Skin of body (tissue), 2 donors: Measurements from ENCODE around the gene STX17. TPM values are rescaled to one million over a fixed set of nuclear protein-coding genes. Genes with fewer than 3 reads are reported as not detected.
"Not testable (repeated sequence)": the region's sequence is repeated elsewhere in the genome, so short reads cannot be mapped to it uniquely, and the experiment has no call there.

Source experiments
- DNase-seq: peaks from one replicate; lab custom pipeline; 2025; lab: John Stamatoyannopoulos, UW
- total RNA-seq: library from RNA; depleted of rRNA; stranded (reverse); fragments of >200 nt; gene quantifications from one replicate; pipeline ENCODE4 v1.2.3, GENCODE V29; 2014

The STX17 gene
- total RNA-seq, 1 donor from 2014 or later: 40.2 TPM

GRCh38 chr9:99966716-99967115 lies 60.3 kb downstream of the STX17 start:
- no peak for DNase-seq

GRCh38 chr9:99967457-99967856 lies 61.0 kb downstream of the STX17 start:
- DNase-seq: no peak

GRCh38 chr9:99970481-99970880 lies 64.0 kb downstream of the STX17 start:
- no peak for DNase-seq

GRCh38 chr9:99971410-99971809 lies 65.0 kb downstream of the STX17 start:
- DNase-seq: no peak

GRCh38 chr9:99973455-99973854 lies 67.0 kb downstream of the STX17 start:
- DNase-seq: no peak

- DNase-seq: no peak
These were observed 70.8 kb downstream of the STX17 start for GRCh38 chr9:99977033-99977792.

- no peak for DNase-seq
These were observed 71.8 kb downstream of the STX17 start for GRCh38 chr9:99978221-99978620.

- no peak for DNase-seq
These were observed 74.1 kb downstream of the STX17 start for GRCh38 chr9:99980598-99980997.

GRCh38 chr9:99986642-99987041 lies 80.2 kb downstream of the STX17 start:
- no peak for DNase-seq

GRCh38 chr9:99990508-99990907 lies 84.1 kb downstream of the STX17 start:
- not testable (repeated sequence) for DNase-seq

- no peak for DNase-seq
These were observed 91.8 kb downstream of the STX17 start for GRCh38 chr9:99998266-99998665.

GRCh38 chr9:99998866-99999265 lies 92.4 kb downstream of the STX17 start:
- no peak for DNase-seq

GRCh38 chr9:99999797-100000196 lies 93.3 kb downstream of the STX17 start:
- DNase-seq: no peak

- peak; percentile 3 for DNase-seq
These were observed 104.7 kb downstream of the STX17 start for GRCh38 chr9:100011062-100011681.

- DNase-seq: no peak
These were observed 105.8 kb downstream of the STX17 start for GRCh38 chr9:100012279-100012678.

GRCh38 chr9:100013573-100013972 lies 107.1 kb downstream of the STX17 start:
- DNase-seq: no peak

- DNase-seq: no peak
These were observed 108.4 kb downstream of the STX17 start for GRCh38 chr9:100014846-100015245.

GRCh38 chr9:100019541-100019940 lies 113.1 kb downstream of the STX17 start:
- DNase-seq: no peak

Other genes starting within 250 kb of the STX17 start
- gene NR4A3, start 84.8 kb upstream of the STX17 start, total RNA-seq: 5.4 TPM
- 16.2 TPM for gene ERP44, start 192.3 kb downstream of the STX17 start, total RNA-seq
- 29.1 TPM for gene INVS, start 192.6 kb downstream of the STX17 start, total RNA-seq